GM18520 (cell line): ENCODE data around the gene DEGS2.
"Not testable (repeated sequence)": the region's sequence is repeated elsewhere in the genome, so short reads cannot be mapped to it uniquely, and the experiment has no call there.

Experiments used
- ATAC-seq: cut with Tn5 transposase; IDR thresholded peaks from one replicate; pipeline ENCODE4 v1.9.1; 2021; ENCODE audit not compliant: unreplicated experiment

DEGS2 gene

GRCh38 chr14:100180671-100181070 lies 21.2 kb upstream of the DEGS2 start:
- ATAC-seq, result not testable (repeated sequence)

- no peak for ATAC-seq
These were observed 19.2 kb upstream of the DEGS2 start for GRCh38 chr14:100178691-100179090.

GRCh38 chr14:100176811-100177327 lies 17.4 kb upstream of the DEGS2 start:
- no peak for ATAC-seq

- no peak for ATAC-seq
These were observed 13.9 kb upstream of the DEGS2 start for GRCh38 chr14:100173353-100173752.

DNA sequence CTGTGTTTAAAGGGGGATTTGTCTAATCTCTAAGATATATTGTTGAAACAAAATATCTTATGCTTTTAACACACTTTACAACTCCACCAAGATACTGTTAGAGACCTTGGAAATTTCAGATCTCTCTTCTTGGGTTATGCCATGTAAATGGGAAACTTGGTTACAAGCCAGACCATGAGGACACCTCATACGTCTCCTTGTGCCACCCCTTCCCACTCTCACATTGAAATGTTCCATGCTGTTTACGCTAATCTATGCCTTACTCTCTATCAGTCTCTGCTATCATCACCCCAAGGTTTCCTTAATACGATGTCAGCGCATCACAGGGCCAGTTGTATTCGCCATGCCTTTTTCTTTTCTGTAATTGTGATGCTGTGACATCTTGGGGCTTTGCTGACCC lies 13.4 kb upstream of the DEGS2 start:
- ATAC-seq, result no peak

- ATAC-seq, result no peak
These were observed 11.4 kb upstream of the DEGS2 start for GRCh38 chr14:100170880-100171279.

GRCh38 chr14:100168506-100168905 lies 9.1 kb upstream of the DEGS2 start:
- ATAC-seq, result no peak

GRCh38 chr14:100165831-100166440 lies 6.5 kb upstream of the DEGS2 start:
- no peak for ATAC-seq

- ATAC-seq, result no peak
These were observed 5.9 kb upstream of the DEGS2 start for GRCh38 chr14:100165376-100165775.

GRCh38 chr14:100160534-100160916 lies 1.1 kb upstream of the DEGS2 start:
- no peak for ATAC-seq

- no peak for ATAC-seq
These were observed 554 bp upstream of the DEGS2 start for GRCh38 chr14:100159865-100160533.

GRCh38 chr14:100158566-100159093 lies 815 bp downstream of the DEGS2 start:
- no peak for ATAC-seq

GRCh38 chr14:100157548-100158232 lies 1.8 kb downstream of the DEGS2 start:
- not testable (repeated sequence) for ATAC-seq

GRCh38 chr14:100156776-100157175 lies 2.7 kb downstream of the DEGS2 start:
- no peak for ATAC-seq

GRCh38 chr14:100155756-100156616 lies 3.5 kb downstream of the DEGS2 start:
- no peak for ATAC-seq

DNA sequence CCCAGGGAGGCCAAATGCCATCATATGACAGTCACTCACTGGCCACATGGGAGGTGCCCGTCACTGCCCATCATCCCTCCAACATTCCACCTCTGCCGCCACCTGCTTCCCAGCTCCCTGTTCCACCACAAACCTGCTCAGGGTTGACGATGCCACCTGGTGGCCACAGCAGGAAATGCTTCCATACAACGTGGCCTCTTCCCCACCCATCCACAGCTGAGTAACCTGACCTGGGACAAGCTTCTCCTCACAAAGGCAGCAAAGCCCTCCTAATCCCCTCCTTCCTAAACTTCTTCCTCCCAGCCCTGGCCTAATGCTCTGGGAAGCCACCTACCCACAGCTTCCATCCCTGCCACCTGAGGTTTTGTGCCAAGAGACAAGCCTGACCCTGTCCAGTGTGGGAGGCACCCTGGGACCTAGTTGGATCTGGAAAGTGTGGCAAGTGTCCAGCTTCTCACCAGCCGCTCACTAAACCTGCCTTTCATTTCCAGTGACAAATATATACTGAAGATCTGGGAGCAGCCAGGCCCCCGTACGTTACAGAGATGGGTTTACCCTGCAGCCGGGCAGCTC lies 4.3 kb downstream of the DEGS2 start:
- ATAC-seq, result no peak

GRCh38 chr14:100153560-100153959 lies 5.9 kb downstream of the DEGS2 start:
- ATAC-seq, result no peak

DNA sequence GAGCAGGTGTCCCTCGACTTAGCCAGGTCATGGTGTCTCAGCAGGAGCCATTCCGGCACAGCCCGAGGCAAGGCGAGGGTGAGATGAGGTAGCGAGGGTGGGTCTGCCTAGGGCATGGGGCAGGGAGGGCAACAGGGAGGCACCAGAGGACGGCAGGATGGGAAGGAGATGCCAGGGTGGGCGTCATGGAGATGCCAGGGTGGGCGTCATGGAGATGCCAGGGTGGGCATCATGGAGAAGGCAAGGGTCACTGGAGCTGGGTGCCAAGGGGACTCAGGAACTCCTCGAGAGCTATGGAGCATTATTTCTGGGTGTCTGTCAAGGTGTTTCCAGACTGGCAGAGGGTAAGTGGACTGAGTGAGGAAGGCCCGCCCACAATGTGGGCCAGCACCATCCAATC lies 7.4 kb downstream of the DEGS2 start:
- ATAC-seq, result no peak

DNA sequence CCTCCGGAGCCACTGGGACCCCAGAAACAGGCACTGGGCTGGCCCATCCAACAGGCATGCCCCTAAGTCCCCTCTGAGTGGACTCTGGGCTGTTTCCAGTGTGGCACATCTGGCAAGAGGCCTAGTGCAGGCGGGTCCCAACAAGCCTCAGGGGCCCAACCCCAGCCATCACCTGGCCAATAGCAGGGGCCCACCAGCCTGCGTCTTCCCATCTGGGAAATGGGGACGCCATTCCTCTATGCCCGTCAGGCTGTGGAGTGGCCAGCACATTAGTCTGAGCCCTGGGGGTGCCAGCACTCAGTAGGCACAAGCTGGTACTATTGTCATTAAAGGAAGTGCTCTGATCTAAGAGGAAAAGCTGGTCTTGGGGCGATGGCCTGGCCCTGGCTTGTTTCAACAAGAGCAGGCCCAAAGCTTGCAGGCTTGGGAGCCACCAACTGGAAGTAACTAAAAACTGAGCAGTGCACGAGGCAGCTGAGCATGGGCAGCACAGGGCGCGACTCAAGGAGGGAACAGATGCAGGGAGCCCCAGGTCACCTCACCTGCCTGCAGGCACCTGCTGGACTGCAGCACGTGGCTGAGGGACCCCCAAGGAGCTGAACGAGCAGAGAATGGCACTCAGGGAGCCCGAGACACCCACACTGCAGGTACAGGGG lies 8.4 kb downstream of the DEGS2 start:
- no peak for ATAC-seq
